Colonic mucosa (tissue), 4 donors: ENCODE measurements around the gene SNAP91. TPM values are rescaled to one million over a fixed set of nuclear protein-coding genes. Genes with fewer than 3 reads are reported as not detected.

Experiments used
- DNase-seq: peaks from one replicate; pipeline ENCODE4 v3.0.0-alpha.2; 2020
- H3K27ac ChIP-seq: fragments of 200-600 bp; one replicate; pipeline ENCODE4 v1.8.0; 2021
- H3K27me3 ChIP-seq: fragments of 200-600 bp; one replicate; pipeline ENCODE4 v1.8.0; 2021
- H3K36me3 ChIP-seq: fragments of 200-600 bp; one replicate; pipeline ENCODE4 v1.8.0; 2021
- H3K4me1 ChIP-seq: fragments of 200-600 bp; one replicate; pipeline ENCODE4 v1.8.0; 2021; ENCODE audit warnings: mild to moderate bottlenecking
- H3K4me3 ChIP-seq: fragments of 200-600 bp; one replicate; pipeline ENCODE4 v1.8.0; 2021
- H3K9ac ChIP-seq, 2 donors: one replicate each; pipeline ENCODE4 v1.7.0; 2013; ENCODE audit warnings: control low read depth in 2 of 2, low read depth in 2 of 2, low read length in 2 of 2
- H3K9me3 ChIP-seq: fragments of 200-600 bp; one replicate; pipeline ENCODE4 v1.8.0; 2021
- intact Hi-C: fragments of 100-400 bp; cut with DNase I; formaldehyde crosslinking; loops from one replicate; pipeline ENCODE4 v1.14.1; 2022
- total RNA-seq, 2 donors: library from RNA; stranded (reverse); fragmentation: NEBNext Ultra II Directional in 1 of 2; extraction: Animal tissue kit (Norgen Biotek cat#: 25700) in 1 of 2; gene quantifications; one replicate each; pipeline ENCODE4 v1.2.1, GENCODE V29; 2021
- TF ChIP-seq, protein P1 (sequence below): fragments of 200-600 bp; IDR thresholded peaks from one replicate; pipeline ENCODE4 v1.8.0; 2022; ENCODE audit warnings: antibody characterized with exemption, mild to moderate bottlenecking
- donor health status: healthy.
- donor health status: DM: no; HTN: no; CAD: no.
- donor health status: DM: no; HTN: no; CAD: no.

The SNAP91 gene
- total RNA-seq, 2 donors from 2014 or later = 0.45 TPM; not detected in 1

DNA sequence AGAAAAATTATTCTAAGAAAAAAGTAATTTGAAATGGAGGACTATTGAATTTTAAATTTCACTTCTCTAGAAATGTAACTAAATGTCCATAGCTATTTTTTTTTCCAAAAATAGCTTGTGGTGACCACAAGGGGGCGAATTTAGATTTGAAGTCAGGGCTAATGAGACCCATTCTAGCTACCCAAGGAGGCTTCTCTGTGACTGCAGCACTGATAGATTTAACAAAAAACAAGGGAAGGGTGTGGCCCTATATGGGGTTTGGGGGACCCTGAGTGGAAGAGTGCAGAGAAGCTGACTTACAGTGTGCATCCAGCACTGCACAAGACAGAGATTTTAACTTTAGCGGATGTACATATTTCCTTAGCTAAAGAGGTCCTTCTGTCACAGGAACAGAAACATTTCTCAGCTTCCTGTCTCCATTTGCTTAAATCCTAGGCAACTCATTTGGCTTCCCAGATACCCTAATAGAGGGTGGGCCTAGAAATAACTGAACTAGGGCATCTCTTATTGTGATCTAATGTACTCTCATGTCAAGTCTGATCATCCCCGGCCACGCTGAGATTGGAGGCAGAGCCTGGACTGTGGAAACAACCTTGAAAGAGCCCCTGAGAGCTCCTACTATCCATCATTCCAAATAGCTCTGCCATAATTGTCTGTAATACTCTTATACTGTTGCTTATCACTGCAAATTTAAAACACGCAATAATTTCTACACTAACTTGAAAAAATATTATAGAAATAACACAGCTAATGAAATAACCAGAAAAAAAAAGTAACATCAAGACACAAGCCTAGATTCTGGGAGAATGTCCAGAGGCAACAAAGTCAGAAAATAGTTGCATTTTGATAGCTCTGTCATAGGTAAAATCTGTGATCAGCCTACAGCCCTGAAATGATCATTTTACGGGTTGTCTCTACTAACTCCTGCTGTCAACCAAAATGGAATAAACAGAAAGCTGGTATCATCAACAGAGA lies 93.6 kb downstream of the SNAP91 start:
- TF ChIP-seq, protein P1, sequence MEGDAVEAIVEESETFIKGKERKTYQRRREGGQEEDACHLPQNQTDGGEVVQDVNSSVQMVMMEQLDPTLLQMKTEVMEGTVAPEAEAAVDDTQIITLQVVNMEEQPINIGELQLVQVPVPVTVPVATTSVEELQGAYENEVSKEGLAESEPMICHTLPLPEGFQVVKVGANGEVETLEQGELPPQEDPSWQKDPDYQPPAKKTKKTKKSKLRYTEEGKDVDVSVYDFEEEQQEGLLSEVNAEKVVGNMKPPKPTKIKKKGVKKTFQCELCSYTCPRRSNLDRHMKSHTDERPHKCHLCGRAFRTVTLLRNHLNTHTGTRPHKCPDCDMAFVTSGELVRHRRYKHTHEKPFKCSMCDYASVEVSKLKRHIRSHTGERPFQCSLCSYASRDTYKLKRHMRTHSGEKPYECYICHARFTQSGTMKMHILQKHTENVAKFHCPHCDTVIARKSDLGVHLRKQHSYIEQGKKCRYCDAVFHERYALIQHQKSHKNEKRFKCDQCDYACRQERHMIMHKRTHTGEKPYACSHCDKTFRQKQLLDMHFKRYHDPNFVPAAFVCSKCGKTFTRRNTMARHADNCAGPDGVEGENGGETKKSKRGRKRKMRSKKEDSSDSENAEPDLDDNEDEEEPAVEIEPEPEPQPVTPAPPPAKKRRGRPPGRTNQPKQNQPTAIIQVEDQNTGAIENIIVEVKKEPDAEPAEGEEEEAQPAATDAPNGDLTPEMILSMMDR = no peak
- no peak for DNase-seq
- intact Hi-C loops = loop anchor here (10.0 kb wide), 2 partner anchors 609 to 1709 kb away; partner anchors contain the start of gene CEP162

DNA sequence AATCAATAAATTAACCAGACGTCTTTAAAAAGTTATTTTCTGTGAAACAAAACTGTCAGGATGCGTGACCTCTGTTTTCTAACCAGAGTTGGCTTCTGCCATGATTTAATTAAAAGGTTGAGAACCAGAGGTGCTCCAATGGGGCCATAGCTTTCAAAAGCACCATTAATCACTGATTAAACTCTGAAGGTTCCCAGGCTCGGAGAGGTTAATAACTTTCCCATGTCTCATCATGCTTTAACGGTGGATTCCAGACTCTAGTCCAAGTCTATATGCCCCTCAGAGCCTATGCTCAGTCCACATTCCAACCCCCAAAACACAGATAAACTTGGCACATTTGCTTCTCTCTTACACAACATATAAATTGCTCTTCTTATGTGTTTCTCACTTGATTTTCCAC lies 95.5 kb downstream of the SNAP91 start:
- Histone ChIP-seq H3K9ac (no peak overlapping the region), H3K9me3 (no peaks in the 10 kb centered on the region), H3K27me3 (no peaks in the 10 kb centered on the region), H3K36me3 (no peaks in the 10 kb centered on the region), H3K4me1 (no peaks in the 10 kb centered on the region), H3K27ac (no peak overlapping the region), H3K4me3 (no peak overlapping the region)
- no peak for DNase-seq
- TF ChIP-seq, protein P1 = no peak
- intact Hi-C loops = loop anchor here (10.0 kb wide), 2 partner anchors 611 to 1711 kb away; partner anchors contain the start of gene CEP162

More for the DNA sequence above, 93.6 kb downstream of the SNAP91 start:
- Histone ChIP-seq H3K27ac (no peak overlapping the region), H3K4me3 (no peak overlapping the region), H3K9ac (no peak overlapping the region), H3K36me3 (no peaks in the 10 kb centered on the region), H3K4me1 (no peaks in the 10 kb centered on the region), H3K27me3 (no peaks in the 10 kb centered on the region), H3K9me3 (no peaks in the 10 kb centered on the region)

GRCh38 chr6:83609248-83609647 lies 99.7 kb downstream of the SNAP91 start:
- Histone ChIP-seq H3K9me3 (no peaks in the 10 kb centered on the region), H3K9ac (no peak overlapping the region), H3K27me3 (no peaks in the 10 kb centered on the region), H3K27ac (no peak overlapping the region), H3K4me1 (no peaks in the 10 kb centered on the region), H3K4me3 (no peak overlapping the region), H3K36me3 (no peaks in the 10 kb centered on the region)
- DNase-seq = no peak
- intact Hi-C loops = no loop called here
- TF ChIP-seq, protein P1 = no peak

DNA sequence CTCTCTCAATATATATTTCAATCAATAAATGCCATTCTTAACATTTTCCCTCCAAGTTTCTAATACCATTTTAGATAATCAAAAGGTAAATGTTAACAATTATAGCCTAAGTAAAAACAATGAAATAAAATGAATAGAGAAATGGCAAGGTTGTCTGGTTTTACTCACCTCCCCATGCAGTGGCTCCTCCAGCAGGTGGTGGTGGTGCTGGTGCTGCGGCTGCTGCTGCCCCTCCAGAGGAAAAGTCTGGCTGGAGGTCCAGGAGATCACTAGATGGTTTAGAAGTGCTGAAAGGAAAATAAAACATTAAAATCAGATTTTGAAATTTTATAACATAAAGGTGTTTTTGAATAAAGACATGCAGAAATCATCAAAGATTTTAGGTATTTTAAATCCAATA lies 103.4 kb downstream of the SNAP91 start:
- H3K27ac ChIP-seq = no peak overlapping the region
- H3K9me3 ChIP-seq = no peaks in the 10 kb centered on the region
- H3K4me3 ChIP-seq = no peak overlapping the region
- no peaks in the 10 kb centered on the region for H3K36me3 ChIP-seq
- DNase-seq = no peak
- intact Hi-C loops = no loop called here
- TF ChIP-seq, protein P1 = no peak
- H3K9ac ChIP-seq = no peak overlapping the region
- H3K27me3 ChIP-seq = no peaks in the 10 kb centered on the region
- H3K4me1 ChIP-seq = no peaks in the 10 kb centered on the region

GRCh38 chr6:83603551-83603950 lies 105.3 kb downstream of the SNAP91 start:
- TF ChIP-seq, protein P1 = no peak
- DNase-seq = no peak
- Histone ChIP-seq H3K27me3 (no peaks in the 10 kb centered on the region), H3K4me1 (no peaks in the 10 kb centered on the region), H3K9ac (no peak overlapping the region), H3K36me3 (no peaks in the 10 kb centered on the region), H3K27ac (no peak overlapping the region), H3K4me3 (no peak overlapping the region), H3K9me3 (no peaks in the 10 kb centered on the region)
- intact Hi-C loops = no loop called here
